Umbilical cord (tissue), 2 donors: Measurements from ENCODE around the gene KRTAP10-3. TPM values are rescaled to one million over a fixed set of nuclear protein-coding genes. Genes with fewer than 3 reads are reported as not detected.
"Not testable (repeated sequence)": the region's sequence is repeated elsewhere in the genome, so short reads cannot be mapped to it uniquely, and the experiment has no call there.

Source experiments
- DNase-seq: peaks from one replicate; pipeline ENCODE4 v3.0.0-alpha.2; 2015; ENCODE audit warnings: low spot score
- total RNA-seq: library from RNA; depleted of rRNA; stranded (reverse); fragments of >200 nt; gene quantifications from one replicate; pipeline ENCODE4 v1.2.3, GENCODE V29; 2014; ENCODE audit warnings: low replicate concordance; ENCODE audit not compliant: insufficient read depth

The KRTAP10-3 gene
- total RNA-seq, 1 donor from 2014 or later = not detected

- DNase-seq = no peak
Observed at GRCh38 chr21:44590311-44590721, 31.7 kb upstream of the KRTAP10-3 start.

- DNase-seq = no peak
Observed at GRCh38 chr21:44589586-44590305, 31.2 kb upstream of the KRTAP10-3 start.

- no peak for DNase-seq
Observed at GRCh38 chr21:44589094-44589493, 30.5 kb upstream of the KRTAP10-3 start.

GRCh38 chr21:44585892-44586291 is 27.3 kb upstream of the KRTAP10-3 start:
- no peak for DNase-seq

GRCh38 chr21:44583800-44584147 is 25.2 kb upstream of the KRTAP10-3 start:
- no peak for DNase-seq

- peak; percentile 43 for DNase-seq
Observed at GRCh38 chr21:44583089-44583799, 24.6 kb upstream of the KRTAP10-3 start.

GRCh38 chr21:44582055-44582454 is 23.5 kb upstream of the KRTAP10-3 start:
- no peak for DNase-seq

GRCh38 chr21:44581158-44581557 is 22.6 kb upstream of the KRTAP10-3 start:
- DNase-seq = no peak

- not testable (repeated sequence) for DNase-seq
Observed at GRCh38 chr21:44580231-44580821, 21.7 kb upstream of the KRTAP10-3 start, which contains the start of gene KRTAP10-5. Gene KRTAP10-5 (minus strand): TSS chr21:44580604. CDS start chr21:44580578, 26 bp downstream.

GRCh38 chr21:44579833-44580144 is 21.2 kb upstream of the KRTAP10-3 start:
- DNase-seq = no peak

- DNase-seq = no peak
Observed at GRCh38 chr21:44579056-44579832, 20.6 kb upstream of the KRTAP10-3 start.

- no peak for DNase-seq
Observed at GRCh38 chr21:44578371-44579055, 19.9 kb upstream of the KRTAP10-3 start.

GRCh38 chr21:44576025-44576420 is 17.4 kb upstream of the KRTAP10-3 start:
- DNase-seq = no peak

GRCh38 chr21:44575307-44576024 is 16.9 kb upstream of the KRTAP10-3 start:
- no peak for DNase-seq

GRCh38 chr21:44574457-44575306 is 16.1 kb upstream of the KRTAP10-3 start:
- DNase-seq = no peak

GRCh38 chr21:44573630-44574456 is 15.2 kb upstream of the KRTAP10-3 start, which contains the start of gene KRTAP10-4:
Gene KRTAP10-4 (plus strand): TSS chr21:44573729. CDS start chr21:44573759, 30 bp downstream.
- not testable (repeated sequence) for DNase-seq

GRCh38 chr21:44572959-44573583 is 14.5 kb upstream of the KRTAP10-3 start:
- DNase-seq = no peak
